ENCODE measurements around the gene TPTE.
"Not testable (repeated sequence)": the region's sequence is repeated elsewhere in the genome, so short reads cannot be mapped to it uniquely, and the experiment has no call there.

The TPTE gene

DNA sequence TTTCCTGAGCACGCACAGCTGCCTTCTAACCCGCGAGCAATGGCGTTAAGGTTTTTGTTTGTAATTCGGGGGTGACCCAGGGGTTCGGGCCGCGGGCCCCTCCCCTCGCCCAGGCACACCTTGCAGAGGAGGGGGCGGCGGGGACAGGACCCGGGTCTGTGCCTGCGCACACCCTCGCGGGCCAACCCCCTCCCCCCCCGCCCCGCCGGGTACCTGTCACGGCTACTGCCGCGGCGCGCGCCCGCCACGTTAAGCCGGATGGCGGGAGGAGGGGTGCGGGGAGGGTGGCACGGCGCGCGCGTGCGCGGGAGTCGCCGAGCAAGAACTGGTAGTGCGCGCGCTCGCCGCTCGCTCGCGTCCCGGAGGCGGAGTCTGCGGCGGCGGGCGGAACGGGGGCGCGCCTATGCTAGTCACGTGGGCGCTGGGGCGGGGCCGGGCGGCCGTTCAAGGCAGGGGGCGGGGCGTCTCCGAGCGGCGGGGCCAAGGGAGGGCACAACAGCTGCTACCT, at the start of gene TPTE:
TSS of gene TPTE (plus strand) at position 493 of the 508 bp plus-strand sequence. CDS start 17,141 bp downstream, outside the sequence.
- DNase-seq: no peak

DNA sequence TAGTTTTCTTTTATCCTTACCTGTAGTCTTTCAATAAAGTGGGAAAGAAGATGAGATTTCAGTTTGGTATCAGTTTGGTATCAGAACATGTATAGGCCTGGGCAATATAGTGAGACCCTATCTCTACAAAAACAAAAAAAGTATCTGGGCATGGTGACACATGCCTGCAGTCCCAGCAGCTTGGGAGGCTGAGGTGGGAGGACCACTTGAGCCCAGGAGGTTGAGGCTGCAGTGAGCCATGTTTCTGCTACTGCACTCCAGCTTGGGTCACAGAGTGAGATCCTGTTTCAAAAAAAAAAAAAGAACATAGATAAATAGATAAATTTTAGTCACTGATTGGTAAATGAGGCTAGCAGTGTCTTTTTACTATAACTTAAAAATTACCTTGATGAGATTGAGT, 49.4 kb upstream of the TPTE start:
- DNase-seq: not testable (repeated sequence)

DNA sequence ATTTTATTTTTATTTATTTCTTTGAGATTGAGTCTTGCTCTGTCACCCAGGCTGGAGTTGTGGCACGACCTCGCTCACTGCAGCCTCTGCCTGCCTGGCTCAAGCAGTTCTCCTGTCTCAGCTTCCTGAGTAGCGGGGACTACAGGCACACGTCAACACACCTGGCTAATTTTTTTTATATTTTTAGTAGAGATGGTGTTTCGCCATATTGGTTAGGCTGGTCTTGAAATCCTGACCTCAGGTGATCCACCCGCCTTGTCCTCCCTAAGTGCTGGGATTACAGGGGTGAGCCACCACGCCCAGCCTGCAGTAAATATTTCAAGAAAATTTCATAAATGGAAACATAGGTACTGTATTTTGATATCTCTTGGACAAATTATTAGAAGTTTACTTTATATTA, 43.6 kb upstream of the TPTE start:
- not testable (repeated sequence) for DNase-seq

DNA sequence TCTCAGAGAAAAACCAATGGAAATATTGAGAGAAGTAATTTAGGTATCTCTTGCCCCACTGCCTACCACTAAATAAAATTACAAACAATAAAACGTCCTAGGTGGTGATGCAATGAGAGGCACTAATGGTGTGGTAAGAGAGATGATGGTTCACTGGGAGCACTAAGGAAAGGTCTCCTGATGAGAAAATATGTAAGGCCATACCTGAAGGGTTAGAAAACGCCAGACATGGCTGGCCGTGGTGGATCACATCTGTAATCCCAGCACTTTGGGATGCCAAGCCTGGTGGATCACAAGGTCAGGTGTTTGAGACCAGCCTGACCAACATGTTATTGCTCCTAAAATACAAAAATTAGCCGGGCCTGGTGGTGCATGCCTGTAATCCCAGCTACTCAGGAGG, 41.5 kb upstream of the TPTE start:
- not testable (repeated sequence) for DNase-seq

- not testable (repeated sequence) for DNase-seq
These were observed 36.5 kb upstream of the TPTE start for GRCh38 chr21:10484864-10485263.

- not testable (repeated sequence) for DNase-seq
These were observed 30.9 kb upstream of the TPTE start for GRCh38 chr21:10490453-10490852.

DNA sequence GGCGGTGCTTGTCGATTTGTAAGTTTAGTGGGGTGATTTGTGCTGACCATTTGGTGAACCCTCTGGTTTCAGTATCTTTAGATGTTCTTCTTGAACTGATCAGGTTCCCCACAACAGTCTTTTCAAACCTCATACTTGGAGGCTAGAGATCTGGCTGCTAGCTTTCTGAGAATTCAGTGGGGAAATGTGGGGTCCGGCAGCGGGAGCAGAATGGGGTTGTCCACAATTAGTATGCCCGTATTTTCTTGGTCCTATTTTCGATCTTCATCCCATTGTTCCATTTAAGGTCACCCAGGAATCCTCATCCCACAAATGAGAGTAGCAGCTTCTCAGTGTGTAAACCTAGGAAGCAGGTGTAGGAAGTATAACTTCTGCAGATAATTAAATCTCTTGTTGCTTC, 10.3 kb upstream of the TPTE start:
- DNase-seq: no peak

DNA sequence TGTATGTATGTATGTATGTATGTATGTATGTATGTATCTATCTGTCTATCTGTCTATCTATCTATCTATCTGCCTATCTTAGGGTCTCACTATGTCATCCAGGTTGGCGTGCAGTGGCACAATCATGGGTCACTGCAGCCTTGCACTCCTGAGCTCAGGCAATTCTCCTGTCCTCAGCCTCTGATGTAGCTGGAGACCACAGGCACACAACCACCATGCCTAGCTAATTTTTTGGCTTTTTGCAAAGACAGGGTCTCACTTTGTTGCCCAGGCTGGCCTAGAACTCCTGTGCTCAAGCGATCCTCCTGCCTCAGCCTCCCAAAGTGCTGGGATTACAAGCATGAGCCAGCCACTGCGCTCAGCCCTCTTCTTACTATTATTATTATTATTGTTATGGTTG, 4.5 kb upstream of the TPTE start:
- not testable (repeated sequence) for DNase-seq

GRCh38 chr21:10517904-10518303, 3.5 kb upstream of the TPTE start:
- DNase-seq: not testable (repeated sequence)

GRCh38 chr21:10521835-10522500, 585 bp downstream of the TPTE start:
- DNase-seq: not testable (repeated sequence)

- no peak for DNase-seq
These were observed 18.6 kb downstream of the TPTE start for GRCh38 chr21:10539956-10540355.

DNA sequence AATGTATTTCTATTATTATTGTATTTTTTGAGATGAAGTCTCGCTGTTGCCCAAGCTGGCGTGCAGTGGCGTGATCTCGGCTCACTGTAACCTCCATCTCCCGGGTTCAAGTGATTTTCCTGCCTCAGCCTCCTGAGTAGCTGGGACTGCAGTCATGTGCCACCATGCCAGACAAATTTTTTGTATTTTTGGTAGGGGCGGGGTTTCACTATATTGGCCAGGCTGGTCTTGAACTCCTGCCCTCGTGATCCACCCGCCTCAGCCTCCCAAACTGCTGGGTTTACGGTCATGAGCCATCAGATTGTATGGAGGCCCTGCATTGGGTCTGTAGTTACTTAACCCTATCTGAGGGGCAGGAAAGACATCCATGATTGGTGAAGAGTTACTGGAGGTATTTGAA, 23.0 kb downstream of the TPTE start:
- not testable (repeated sequence) for DNase-seq

DNA sequence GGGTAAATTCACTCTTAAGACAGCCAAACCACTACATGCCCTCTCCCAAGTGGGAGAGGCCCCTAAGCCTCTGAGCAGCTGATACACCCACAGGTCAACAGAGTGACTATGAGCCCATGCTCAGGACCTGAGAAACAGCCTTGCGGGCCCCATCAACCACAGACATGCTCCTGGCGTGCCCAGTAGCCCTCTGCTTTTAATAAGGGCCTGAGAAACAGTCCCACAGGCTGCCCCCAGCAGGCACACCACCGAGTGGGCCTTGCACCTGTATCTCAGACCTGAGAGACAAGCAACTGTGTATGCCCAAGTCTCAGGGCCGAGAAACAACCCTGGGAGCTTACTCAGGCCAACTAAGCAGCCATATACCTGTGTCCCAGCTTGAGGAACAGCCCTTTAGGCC, 26.5 kb downstream of the TPTE start:
- not testable (repeated sequence) for DNase-seq

- not testable (repeated sequence) for DNase-seq
These were observed 27.1 kb downstream of the TPTE start for GRCh38 chr21:10548331-10548954.

GRCh38 chr21:10570803-10571202, 49.4 kb downstream of the TPTE start:
- not testable (repeated sequence) for DNase-seq

DNA sequence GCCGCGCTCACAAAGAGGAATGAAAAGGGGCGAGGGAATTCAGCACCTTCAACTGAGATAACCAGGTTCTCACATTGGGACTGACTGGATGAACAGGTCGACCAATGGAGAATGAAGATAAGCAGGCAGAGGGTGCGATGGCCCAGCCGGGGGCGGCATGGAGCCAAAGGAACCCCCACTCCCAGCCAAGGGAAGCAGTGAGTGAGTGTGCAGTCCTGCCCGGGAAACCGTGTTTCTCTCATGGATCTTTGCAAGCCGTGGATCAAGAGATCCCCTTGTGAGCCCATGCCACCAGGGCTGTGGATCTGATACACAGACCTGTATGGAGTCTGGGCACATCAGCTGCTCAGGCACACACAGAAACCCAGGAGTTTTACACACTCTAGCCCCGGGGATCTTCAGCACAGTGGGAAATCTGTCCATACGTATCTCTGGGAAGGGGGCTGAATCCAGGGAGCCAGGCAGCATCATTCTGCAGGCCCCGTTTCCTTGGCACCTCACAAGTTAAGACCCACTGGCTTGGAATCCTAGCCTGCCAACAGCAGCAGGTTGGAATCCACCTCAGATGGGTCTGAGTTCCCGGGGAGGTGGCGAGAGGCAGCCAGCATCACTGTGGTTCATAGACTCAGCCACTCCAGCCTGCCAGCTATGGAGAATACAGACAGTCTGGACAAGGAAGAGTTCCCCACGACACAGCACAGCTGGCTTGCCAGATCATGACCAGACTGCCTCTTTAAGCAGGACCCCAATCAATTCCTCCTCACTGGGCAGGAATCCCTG, 53.3 kb downstream of the TPTE start:
- DNase-seq: not testable (repeated sequence)

GRCh38 chr21:10575311-10575667, 53.9 kb downstream of the TPTE start:
- DNase-seq: no peak

GRCh38 chr21:10578910-10579309, 57.5 kb downstream of the TPTE start:
- DNase-seq: not testable (repeated sequence)

DNA sequence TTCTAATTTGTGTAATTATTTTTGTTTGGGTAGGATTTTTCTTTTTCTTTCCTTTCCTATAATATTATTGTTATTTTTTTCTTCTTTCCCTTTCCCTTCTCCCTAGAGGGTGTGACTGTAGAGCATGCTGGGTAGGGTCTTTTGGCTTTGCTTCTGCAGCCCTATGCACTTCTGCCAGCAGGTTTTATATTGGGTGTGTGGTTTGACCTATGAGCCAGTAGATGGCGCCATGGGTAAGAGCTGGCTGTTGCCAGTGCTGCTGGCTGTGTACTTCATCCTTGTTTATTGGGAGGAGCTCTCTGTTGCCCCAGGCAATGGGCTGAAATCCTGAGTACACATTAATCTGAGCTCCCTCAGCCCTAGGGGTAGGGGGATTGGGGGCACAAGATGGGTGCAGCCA, 67.7 kb downstream of the TPTE start:
- not testable (repeated sequence) for DNase-seq

GRCh38 chr21:10607074-10607473, 85.7 kb downstream of the TPTE start:
- not testable (repeated sequence) for DNase-seq

- not testable (repeated sequence) for DNase-seq
These were observed 92.9 kb downstream of the TPTE start for GRCh38 chr21:10614285-10614684.

DNA sequence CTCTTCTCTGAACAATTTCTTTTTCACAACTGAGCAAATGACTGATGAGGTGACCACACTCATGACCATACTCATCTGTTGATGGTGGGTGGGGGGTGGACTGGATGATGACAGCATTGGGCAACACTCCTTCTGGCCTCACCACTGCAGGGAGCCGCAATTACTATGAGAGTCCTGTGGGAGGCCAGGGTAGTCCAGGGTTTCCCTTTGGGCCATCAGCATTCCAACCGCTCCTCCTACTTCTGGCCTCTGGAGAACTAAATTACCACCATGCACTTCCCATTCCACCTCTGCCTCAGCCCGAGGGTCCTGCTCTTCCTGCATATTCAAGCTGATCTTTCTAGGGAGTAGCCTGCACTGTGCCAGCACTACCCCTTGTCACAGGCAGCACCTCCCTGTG, 94.7 kb downstream of the TPTE start:
- not testable (repeated sequence) for DNase-seq

- DNase-seq: no peak
These were observed 95.2 kb downstream of the TPTE start for GRCh38 chr21:10616535-10616934.
